Activated B cell treated with CpG ODN at 0.5 μM for 24 hours (primary cell): ENCODE measurements around the gene FAM171A2. TPM values are rescaled to one million over a fixed set of nuclear protein-coding genes. Genes with fewer than 3 reads are reported as not detected.

Experiments
- ATAC-seq: fragments of 200-7000 bp; cut with Tn5 transposase; one replicate; pipeline ENCODE4 v1.10.0; 2021; ENCODE audit warnings: low read depth, mild to moderate bottlenecking, moderate library complexity
- CTCF ChIA-PET: fragments of 350-600 bp; sonication (Branson Sonifier 250); formaldehyde crosslinking; loops from one replicate; lab custom pipeline; 2021; ENCODE audit warnings: antibody characterized with exemption; lab: Charles Lee
- POLR2A ChIA-PET: fragments of 350-600 bp; sonication (Branson Sonifier 250); formaldehyde crosslinking; loops from one replicate; lab custom pipeline; 2021; ENCODE audit warnings: antibody characterized with exemption; lab: Charles Lee
- DNase-seq: peaks from one replicate; pipeline ENCODE4 v3.0.0; 2022
- H3K27ac Mint-ChIP-seq: one replicate; pipeline ENCODE4 v1.8.0; 2020; ENCODE audit warnings: mixed read lengths
- H3K27me3 Mint-ChIP-seq: one replicate; pipeline ENCODE4 v1.8.0; 2021; ENCODE audit warnings: mixed read lengths
- H3K36me3 Mint-ChIP-seq: one replicate; pipeline ENCODE4 v1.8.0; 2021; ENCODE audit warnings: low read depth, mixed read lengths
- H3K4me1 Mint-ChIP-seq: one replicate; pipeline ENCODE4 v1.8.0; 2021; ENCODE audit warnings: mixed read lengths
- H3K4me3 Mint-ChIP-seq: one replicate; pipeline ENCODE4 v1.8.0; 2020; ENCODE audit warnings: mild to moderate bottlenecking, mixed read lengths
- H3K9me3 Mint-ChIP-seq: one replicate; pipeline ENCODE4 v1.8.0; 2020; ENCODE audit warnings: mixed read lengths
- intact Hi-C: fragments of 100-400 bp; cut with micrococcal nuclease; formaldehyde crosslinking; loops from one replicate; pipeline ENCODE4 v1.15.1; 2024
- total RNA-seq: library from RNA; stranded (reverse); gene quantifications from 2 replicates; pipeline ENCODE4 v1.2.3, GENCODE V29; 2022
- TF ChIP-seq, protein P1 (sequence below): fragments of 200-600 bp; IDR thresholded peaks from one replicate; pipeline ENCODE4 v1.8.0; 2022; ENCODE audit warnings: antibody characterized with exemption, mild to moderate bottlenecking

FAM171A2 gene
- total RNA-seq, 1 donor from 2014 or later = 0.75 TPM

DNA sequence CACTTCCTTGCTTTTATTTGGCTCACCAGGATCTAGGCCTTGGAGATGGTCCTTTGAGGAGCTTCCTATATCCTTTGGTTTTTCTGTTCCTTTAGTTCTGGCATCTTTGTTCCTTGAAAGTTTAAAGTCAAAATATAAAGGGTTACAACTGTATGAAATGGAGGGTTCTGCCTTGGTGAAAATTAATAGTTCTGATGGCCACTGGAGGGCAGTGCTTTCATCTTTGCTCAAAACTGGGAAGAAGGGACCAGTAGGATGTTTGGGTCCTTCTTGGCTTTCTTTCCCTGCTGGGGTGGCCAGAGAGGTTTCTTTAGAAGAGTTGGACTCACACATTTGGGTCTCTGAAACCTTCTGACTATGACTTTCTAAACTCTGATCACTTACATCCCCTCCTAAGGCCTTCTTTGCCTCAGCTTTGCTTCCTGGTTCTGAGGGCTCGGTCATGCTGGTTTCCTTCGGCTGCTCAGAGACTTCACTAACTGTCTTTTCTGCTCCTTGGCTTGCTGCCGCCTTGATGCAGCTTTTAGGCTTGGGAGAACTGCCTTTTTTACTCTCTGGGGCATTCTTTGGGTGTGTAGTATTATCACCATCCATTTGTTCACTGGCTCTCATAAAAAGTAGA lies 36.7 kb upstream of the FAM171A2 start:
- H3K27ac Mint-ChIP-seq = no peak overlapping the region
- no peak for DNase-seq
- TF ChIP-seq, protein P1, sequence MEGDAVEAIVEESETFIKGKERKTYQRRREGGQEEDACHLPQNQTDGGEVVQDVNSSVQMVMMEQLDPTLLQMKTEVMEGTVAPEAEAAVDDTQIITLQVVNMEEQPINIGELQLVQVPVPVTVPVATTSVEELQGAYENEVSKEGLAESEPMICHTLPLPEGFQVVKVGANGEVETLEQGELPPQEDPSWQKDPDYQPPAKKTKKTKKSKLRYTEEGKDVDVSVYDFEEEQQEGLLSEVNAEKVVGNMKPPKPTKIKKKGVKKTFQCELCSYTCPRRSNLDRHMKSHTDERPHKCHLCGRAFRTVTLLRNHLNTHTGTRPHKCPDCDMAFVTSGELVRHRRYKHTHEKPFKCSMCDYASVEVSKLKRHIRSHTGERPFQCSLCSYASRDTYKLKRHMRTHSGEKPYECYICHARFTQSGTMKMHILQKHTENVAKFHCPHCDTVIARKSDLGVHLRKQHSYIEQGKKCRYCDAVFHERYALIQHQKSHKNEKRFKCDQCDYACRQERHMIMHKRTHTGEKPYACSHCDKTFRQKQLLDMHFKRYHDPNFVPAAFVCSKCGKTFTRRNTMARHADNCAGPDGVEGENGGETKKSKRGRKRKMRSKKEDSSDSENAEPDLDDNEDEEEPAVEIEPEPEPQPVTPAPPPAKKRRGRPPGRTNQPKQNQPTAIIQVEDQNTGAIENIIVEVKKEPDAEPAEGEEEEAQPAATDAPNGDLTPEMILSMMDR = no peak
- no peak overlapping the region for H3K4me3 Mint-ChIP-seq
- peaks cover 16% of the 10 kb centered on the region for H3K4me1 Mint-ChIP-seq
- ChIA-PET POLR2A (no interaction called here), CTCF (interaction anchor here (0.9 to 1.6 kb wide), 2 partner anchors 122 to 123 kb away, joined by 3 read pairs; no protein-coding TSS in a partner anchor)
- H3K9me3 Mint-ChIP-seq = no peaks in the 10 kb centered on the region
- intact Hi-C loops = no loop called here
- peaks cover 76% of the 10 kb centered on the region for H3K36me3 Mint-ChIP-seq
- ATAC-seq = no peak
- H3K27me3 Mint-ChIP-seq = no peaks in the 10 kb centered on the region

GRCh38 chr17:44398692-44399691 lies 35.3 kb upstream of the FAM171A2 start:
- ChIA-PET CTCF (no interaction called here), POLR2A (no interaction called here)
- no peaks in the 10 kb centered on the region for H3K27me3 Mint-ChIP-seq
- H3K27ac Mint-ChIP-seq = no peak overlapping the region
- H3K4me1 Mint-ChIP-seq = peaks cover 15% of the 10 kb centered on the region
- peaks cover 66% of the 10 kb centered on the region for H3K36me3 Mint-ChIP-seq
- no peak overlapping the region for H3K4me3 Mint-ChIP-seq
- TF ChIP-seq, protein P1 = no peak
- H3K9me3 Mint-ChIP-seq = no peaks in the 10 kb centered on the region
- intact Hi-C loops = no loop called here
- ATAC-seq (no peak), DNase-seq (no peak)

GRCh38 chr17:44397479-44398440 lies 34.1 kb upstream of the FAM171A2 start:
- POLR2A ChIA-PET = no interaction called here
- no peak overlapping the region for H3K27ac Mint-ChIP-seq
- DNase-seq (no peak), ATAC-seq (no peak)
- H3K36me3 Mint-ChIP-seq = peaks cover 55% of the 10 kb centered on the region
- no peaks in the 10 kb centered on the region for H3K9me3 Mint-ChIP-seq
- intact Hi-C loops = no loop called here
- no peak overlapping the region for H3K4me3 Mint-ChIP-seq
- CTCF ChIA-PET = no interaction called here
- TF ChIP-seq, protein P1 = no peak
- H3K4me1 Mint-ChIP-seq = peaks cover 9% of the 10 kb centered on the region
- no peaks in the 10 kb centered on the region for H3K27me3 Mint-ChIP-seq

- POLR2A ChIA-PET = no interaction called here
- no peaks in the 10 kb centered on the region for H3K27me3 Mint-ChIP-seq
- ATAC-seq = no peak
Measured at GRCh38 chr17:44396946-44397345, 33.3 kb upstream of the FAM171A2 start.

More at GRCh38 chr17:44396946-44397345, 33.3 kb upstream of the FAM171A2 start:
- peaks cover 49% of the 10 kb centered on the region for H3K36me3 Mint-ChIP-seq
- TF ChIP-seq, protein P1 = no peak
- no peaks in the 10 kb centered on the region for H3K9me3 Mint-ChIP-seq
- no peak for DNase-seq
- peaks cover 3% of the 10 kb centered on the region for H3K4me1 Mint-ChIP-seq
- CTCF ChIA-PET = no interaction called here
- no peak overlapping the region for H3K27ac Mint-ChIP-seq
- no peak overlapping the region for H3K4me3 Mint-ChIP-seq
- intact Hi-C loops = no loop called here
